GM18868 (cell line): ENCODE measurements around the gene CD59.
A peak's percentile ranks its signal among the peaks of the same experiment; 100 is the strongest.

Experiments used
- ATAC-seq: cut with Tn5 transposase; IDR thresholded peaks from one replicate; pipeline ENCODE4 v1.9.1; 2021; ENCODE audit warnings: mild to moderate bottlenecking, moderate library complexity; ENCODE audit not compliant: unreplicated experiment

The CD59 gene

GRCh38 chr11:33736148-33736812 is at the start of gene CD59:
Gene CD59 (minus strand): TSS chr11:33736423. CDS start chr11:33722445, 13,978 bp downstream.
- ATAC-seq: peak; percentile 57

GRCh38 chr11:33785609-33786008 is 49.4 kb upstream of the CD59 start:
- no peak for ATAC-seq

DNA sequence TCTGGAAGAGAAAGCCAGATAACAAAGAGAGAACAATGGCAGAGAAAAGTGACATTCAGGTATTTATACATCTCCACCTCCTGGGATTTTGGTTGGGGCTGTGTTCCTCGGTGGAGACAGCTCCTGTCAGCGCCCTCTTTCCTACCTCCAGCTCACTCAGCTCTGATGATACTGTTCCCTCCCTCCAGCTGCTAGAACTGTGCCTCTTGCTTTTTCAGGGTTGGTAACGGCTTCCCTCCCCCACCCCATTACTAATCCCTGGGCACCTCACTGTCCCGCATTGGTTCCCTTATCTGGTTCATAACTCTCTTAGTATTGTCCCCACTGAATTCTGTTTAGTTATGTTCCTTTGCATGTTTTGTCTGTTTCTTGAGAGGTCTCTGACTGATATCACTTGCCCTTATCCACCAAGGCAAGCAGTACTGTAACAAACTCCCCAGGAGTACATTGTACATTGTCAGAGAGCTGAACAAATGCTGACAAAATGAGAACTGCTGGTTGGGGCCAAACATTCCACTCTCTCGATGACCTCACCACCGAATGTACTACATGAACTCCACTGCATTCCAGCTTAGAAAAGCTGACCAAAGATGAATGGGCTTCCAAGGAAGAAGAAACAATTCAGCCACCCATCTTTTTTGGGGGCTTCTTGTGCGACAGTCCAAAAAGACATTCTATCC is 43.8 kb upstream of the CD59 start:
- no peak for ATAC-seq

- ATAC-seq: no peak
These were observed 42.5 kb upstream of the CD59 start for GRCh38 chr11:33778675-33779074.

GRCh38 chr11:33777906-33778305 is 41.7 kb upstream of the CD59 start:
- no peak for ATAC-seq

- no peak for ATAC-seq
These were observed 39.7 kb upstream of the CD59 start for GRCh38 chr11:33775832-33776470.

GRCh38 chr11:33775467-33775807 is 39.2 kb upstream of the CD59 start:
- ATAC-seq: no peak

- ATAC-seq: no peak
These were observed 38.7 kb upstream of the CD59 start for GRCh38 chr11:33774736-33775466.

- ATAC-seq: peak; percentile 78
These were observed 37.9 kb upstream of the CD59 start, which contains the start of gene FBXO3 for GRCh38 chr11:33773987-33774735. Gene FBXO3 (minus strand): TSS chr11:33774520. CDS start chr11:33774497, 23 bp downstream.

DNA sequence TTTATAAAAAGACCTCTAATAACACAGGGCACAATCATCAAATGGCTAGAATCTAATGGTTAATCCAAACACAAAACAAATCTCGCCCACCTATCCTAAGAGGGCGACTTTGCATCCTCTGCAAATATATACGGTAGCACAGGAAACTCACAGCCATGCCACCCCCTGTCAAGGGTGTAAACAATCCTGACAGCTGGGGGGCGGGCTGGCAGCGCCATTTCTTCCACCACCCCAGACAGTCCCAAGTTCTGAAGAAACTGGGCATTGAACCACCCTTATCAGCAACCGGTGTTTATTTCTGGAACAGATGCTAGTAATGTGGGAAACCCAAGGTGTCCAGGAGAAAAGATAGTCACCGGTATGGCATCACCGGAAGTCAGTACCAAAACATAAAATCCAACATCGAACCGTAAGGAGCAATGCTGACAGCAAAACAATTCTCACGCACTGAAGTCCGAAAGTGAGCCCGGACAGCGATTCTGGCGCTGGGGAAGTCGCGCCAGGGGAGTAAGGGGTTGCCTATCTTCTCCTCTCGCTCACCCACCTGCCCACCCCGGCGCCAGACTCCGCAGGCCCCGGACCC is 37.3 kb upstream of the CD59 start:
- peak; percentile 29 for ATAC-seq

DNA sequence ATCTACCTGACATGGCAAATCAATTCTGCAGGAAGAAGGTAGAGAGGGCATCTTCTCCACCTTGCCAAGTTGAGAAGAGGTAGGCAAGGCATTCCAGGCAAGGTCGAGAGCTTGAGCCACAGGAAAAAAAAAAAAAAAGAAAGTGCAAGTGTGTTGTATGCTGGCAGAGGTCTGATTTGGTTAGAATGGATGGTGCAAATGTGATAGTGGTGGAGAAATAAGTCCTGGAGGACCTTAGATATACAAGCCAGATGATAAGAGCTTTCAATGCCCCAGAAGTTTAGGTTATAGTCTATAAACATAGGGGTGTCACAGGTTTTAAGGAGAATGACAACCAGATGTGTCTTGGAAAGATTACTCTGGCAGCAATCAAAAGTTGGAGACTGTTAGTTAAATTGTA is 36.6 kb upstream of the CD59 start:
- ATAC-seq: no peak

- ATAC-seq: no peak
These were observed 36.1 kb upstream of the CD59 start for GRCh38 chr11:33772300-33772699.

- no peak for ATAC-seq
These were observed 34.0 kb upstream of the CD59 start for GRCh38 chr11:33770236-33770635.

- no peak for ATAC-seq
These were observed 33.3 kb upstream of the CD59 start for GRCh38 chr11:33769542-33769941.

GRCh38 chr11:33767624-33768023 is 31.4 kb upstream of the CD59 start:
- ATAC-seq: no peak

DNA sequence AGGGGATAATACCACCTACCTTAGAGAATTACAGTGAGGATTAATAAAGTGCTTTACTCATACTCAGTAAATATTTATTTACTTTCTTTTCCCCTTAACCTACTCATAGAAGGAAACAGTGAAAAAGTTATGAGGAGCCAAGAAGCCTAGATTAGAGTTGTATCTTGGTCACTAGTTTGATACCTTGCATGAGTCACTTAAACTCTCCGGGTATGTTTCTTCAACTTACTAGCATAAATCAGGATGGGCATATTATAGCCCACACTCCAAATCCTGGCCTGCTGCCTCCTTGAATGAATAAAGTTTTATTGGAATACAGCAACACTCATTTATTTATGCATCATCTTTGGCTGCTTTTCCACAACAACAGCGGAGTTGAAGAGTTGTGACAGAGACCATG is 29.9 kb upstream of the CD59 start:
- ATAC-seq: no peak

GRCh38 chr11:33761471-33761870 is 25.2 kb upstream of the CD59 start:
- peak; percentile 93 for ATAC-seq

- ATAC-seq: peak; percentile 99
These were observed 17.2 kb upstream of the CD59 start for GRCh38 chr11:33753304-33753967.

- no peak for ATAC-seq
These were observed 15.7 kb upstream of the CD59 start for GRCh38 chr11:33751878-33752277.

GRCh38 chr11:33747979-33748378 is 11.8 kb upstream of the CD59 start:
- no peak for ATAC-seq
